ENCODE measurements around the gene KITLG. TPM values are rescaled to one million over a fixed set of nuclear protein-coding genes. Genes with fewer than 3 reads are reported as not detected.

The KITLG gene
- total and polyA plus RNA-seq, 7 experiments from 2014 or later: 0.05 to 0.24 TPM; not detected in 5

- intact Hi-C loops (cut with micrococcal nuclease): no loop called here
- Mint-ChIP-seq H3K27me3 (no peaks in the 10 kb centered on the region), H3K9me3 (peaks cover 0 to 5% (median 0%) of the 10 kb centered on the region in 11 donors), H3K4me3 (no peak overlapping the region), H3K36me3 (no peaks in the 10 kb centered on the region), H3K4me1 (no peaks in the 10 kb centered on the region), H3K27ac (no peak overlapping the region)
- H3K27ac ChIP-seq (ENCODE audit: low read depth, low read length): no peak overlapping the region
- CTCF ChIA-PET: no interaction called here
- no peak for DNase-seq
- no peaks in the 10 kb centered on the region for H3K9me3 ChIP-seq (ENCODE audit: control insufficient read depth in 2 of 3, low read length in 3 of 3)
- POLR2A ChIA-PET: no interaction called here
- ATAC-seq: no peak
- H3K4me3 ChIP-seq (ENCODE audit: low read length): no peak overlapping the region
- no peaks in the 10 kb centered on the region for H3K27me3 ChIP-seq (ENCODE audit: control insufficient read depth in 2 of 2, insufficient read depth in 2 of 2, low read length in 2 of 2)
- H3K36me3 ChIP-seq (ENCODE audit: control insufficient read depth in 2 of 3, insufficient read depth in 3 of 3, low read length in 3 of 3): no peaks in the 10 kb centered on the region
- H3K4me1 ChIP-seq (ENCODE audit: control insufficient read depth in 2 of 2, insufficient read depth in 2 of 2, low read length in 2 of 2): no peaks in the 10 kb centered on the region
Measured at GRCh38 chr12:88522961-88523360, 57.3 kb downstream of the KITLG start.

- ATAC-seq (no peak), DNase-seq (no peak)
- H3K4me1 Mint-ChIP-seq: no peaks in the 10 kb centered on the region
- no peak overlapping the region for H3K27ac Mint-ChIP-seq
- Histone ChIP-seq H3K9me3 (ENCODE audit: control insufficient read depth in 2 of 3, low read length in 3 of 3) (no peaks in the 10 kb centered on the region), H3K36me3 (ENCODE audit: control insufficient read depth in 2 of 3, insufficient read depth in 3 of 3, low read length in 3 of 3) (no peaks in the 10 kb centered on the region), H3K27ac (ENCODE audit: low read depth, low read length) (no peak overlapping the region), H3K4me1 (ENCODE audit: control insufficient read depth in 2 of 2, insufficient read depth in 2 of 2, low read length in 2 of 2) (no peaks in the 10 kb centered on the region), H3K4me3 (ENCODE audit: low read length) (no peak overlapping the region), H3K27me3 (ENCODE audit: control insufficient read depth in 2 of 2, insufficient read depth in 2 of 2, low read length in 2 of 2) (no peaks in the 10 kb centered on the region)
- H3K27me3 Mint-ChIP-seq: no peaks in the 10 kb centered on the region
- intact Hi-C loops (cut with micrococcal nuclease): no loop called here
- H3K9me3 Mint-ChIP-seq: peaks cover 0 to 2% (median 0%) of the 10 kb centered on the region in 11 donors
- no peaks in the 10 kb centered on the region for H3K36me3 Mint-ChIP-seq
- no peak overlapping the region for H3K4me3 Mint-ChIP-seq
- POLR2A ChIA-PET: no interaction called here
- CTCF ChIA-PET: no interaction called here
Measured at GRCh38 chr12:88520436-88520820, 59.8 kb downstream of the KITLG start.

DNA sequence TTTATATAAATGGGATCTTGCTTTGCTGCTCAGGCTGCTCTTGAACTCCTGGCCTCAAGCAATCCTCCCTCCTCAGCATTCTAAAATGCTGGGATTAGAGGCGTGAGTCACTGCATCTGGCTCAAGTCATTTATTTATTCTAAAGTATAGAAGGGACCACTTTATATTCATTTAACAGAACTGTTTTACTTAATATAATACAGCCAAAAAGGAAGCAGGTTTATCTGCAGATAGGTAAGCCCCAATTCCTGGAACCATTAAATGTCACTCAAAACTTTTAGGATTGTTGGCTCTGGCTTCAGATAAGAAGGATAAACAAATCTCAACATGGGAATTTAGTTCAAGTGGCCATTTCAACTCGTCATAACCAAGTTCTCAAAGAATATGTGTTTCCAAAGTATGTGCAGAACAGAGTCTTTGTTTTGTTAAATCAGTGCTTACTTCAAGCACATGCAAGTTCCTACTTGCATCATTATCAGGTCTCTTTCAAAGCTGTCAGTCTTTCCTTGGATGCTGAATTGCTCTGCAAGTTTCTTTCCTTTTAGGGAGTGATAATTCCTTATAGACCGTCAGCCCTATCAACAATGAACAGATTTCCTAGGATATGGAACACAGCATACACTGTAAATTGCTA, 60.4 kb downstream of the KITLG start:
- H3K27me3 ChIP-seq (ENCODE audit: control insufficient read depth in 2 of 2, insufficient read depth in 2 of 2, low read length in 2 of 2): no peaks in the 10 kb centered on the region
- intact Hi-C loops (cut with micrococcal nuclease): no loop called here
- CTCF ChIA-PET: no interaction called here
- no peaks in the 10 kb centered on the region for H3K9me3 ChIP-seq (ENCODE audit: control insufficient read depth in 2 of 3, low read length in 3 of 3)
- Mint-ChIP-seq H3K4me1 (no peaks in the 10 kb centered on the region), H3K27me3 (no peaks in the 10 kb centered on the region), H3K27ac (no peak overlapping the region), H3K9me3 (peaks cover 0 to 2% (median 0%) of the 10 kb centered on the region in 11 donors), H3K36me3 (no peaks in the 10 kb centered on the region), H3K4me3 (no peak overlapping the region)
- no peak overlapping the region for H3K27ac ChIP-seq (ENCODE audit: low read depth, low read length)
- no peak for DNase-seq
- no peaks in the 10 kb centered on the region for H3K36me3 ChIP-seq (ENCODE audit: control insufficient read depth in 2 of 3, insufficient read depth in 3 of 3, low read length in 3 of 3)
- no peak overlapping the region for H3K4me3 ChIP-seq (ENCODE audit: low read length)
- no peak for ATAC-seq
- POLR2A ChIA-PET: no interaction called here
- H3K4me1 ChIP-seq (ENCODE audit: control insufficient read depth in 2 of 2, insufficient read depth in 2 of 2, low read length in 2 of 2): no peaks in the 10 kb centered on the region

- intact Hi-C loops (cut with micrococcal nuclease): no loop called here
- no peak overlapping the region for H3K27ac ChIP-seq (ENCODE audit: low read depth, low read length)
- DNase-seq: no peak
- H3K4me3 ChIP-seq (ENCODE audit: low read length): no peak overlapping the region
- no peaks in the 10 kb centered on the region for H3K4me1 ChIP-seq (ENCODE audit: control insufficient read depth in 2 of 2, insufficient read depth in 2 of 2, low read length in 2 of 2)
- Mint-ChIP-seq H3K27ac (no peak overlapping the region), H3K4me3 (no peak overlapping the region), H3K9me3 (peaks cover 0 to 2% (median 0%) of the 10 kb centered on the region in 11 donors), H3K36me3 (no peaks in the 10 kb centered on the region), H3K4me1 (no peaks in the 10 kb centered on the region), H3K27me3 (no peaks in the 10 kb centered on the region)
- no peaks in the 10 kb centered on the region for H3K9me3 ChIP-seq (ENCODE audit: control insufficient read depth in 2 of 3, low read length in 3 of 3)
- POLR2A ChIA-PET: no interaction called here
- no peaks in the 10 kb centered on the region for H3K27me3 ChIP-seq (ENCODE audit: control insufficient read depth in 2 of 2, insufficient read depth in 2 of 2, low read length in 2 of 2)
- CTCF ChIA-PET: no interaction called here
- no peak for ATAC-seq
- no peaks in the 10 kb centered on the region for H3K36me3 ChIP-seq (ENCODE audit: control insufficient read depth in 2 of 3, insufficient read depth in 3 of 3, low read length in 3 of 3)
Measured at GRCh38 chr12:88518863-88519403, 61.3 kb downstream of the KITLG start.

- no peaks in the 10 kb centered on the region for H3K36me3 ChIP-seq (ENCODE audit: control insufficient read depth in 2 of 3, insufficient read depth in 3 of 3, low read length in 3 of 3)
- CTCF ChIA-PET: no interaction called here
Measured at GRCh38 chr12:88516811-88517210, 63.5 kb downstream of the KITLG start.

GRCh38 chr12:88510843-88511242, 69.4 kb downstream of the KITLG start:
- Mint-ChIP-seq H3K27ac (no peak overlapping the region), H3K4me1 (no peaks in the 10 kb centered on the region), H3K4me3 (no peak overlapping the region), H3K36me3 (no peaks in the 10 kb centered on the region), H3K27me3 (no peaks in the 10 kb centered on the region), H3K9me3 (peaks cover 0 to 1% (median 0%) of the 10 kb centered on the region in 11 donors)
- H3K27me3 ChIP-seq (ENCODE audit: control insufficient read depth in 2 of 2, insufficient read depth in 2 of 2, low read length in 2 of 2): no peaks in the 10 kb centered on the region
- H3K27ac ChIP-seq (ENCODE audit: low read depth, low read length): no peak overlapping the region
- no peaks in the 10 kb centered on the region for H3K36me3 ChIP-seq (ENCODE audit: control insufficient read depth in 2 of 3, insufficient read depth in 3 of 3, low read length in 3 of 3)
- intact Hi-C loops (cut with micrococcal nuclease): no loop called here
- no peak overlapping the region for H3K4me3 ChIP-seq (ENCODE audit: low read length)
- DNase-seq (no peak), ATAC-seq (no peak)
- no peaks in the 10 kb centered on the region for H3K9me3 ChIP-seq (ENCODE audit: control insufficient read depth in 2 of 3, low read length in 3 of 3)
- no peaks in the 10 kb centered on the region for H3K4me1 ChIP-seq (ENCODE audit: control insufficient read depth in 2 of 2, insufficient read depth in 2 of 2, low read length in 2 of 2)
- CTCF ChIA-PET: no interaction called here
- POLR2A ChIA-PET: no interaction called here

More at GRCh38 chr12:88516811-88517210, 63.5 kb downstream of the KITLG start:
- H3K27me3 ChIP-seq (ENCODE audit: control insufficient read depth in 2 of 2, insufficient read depth in 2 of 2, low read length in 2 of 2): no peaks in the 10 kb centered on the region
- no peaks in the 10 kb centered on the region for H3K4me1 ChIP-seq (ENCODE audit: control insufficient read depth in 2 of 2, insufficient read depth in 2 of 2, low read length in 2 of 2)
- intact Hi-C loops (cut with micrococcal nuclease): no loop called here
- no peak overlapping the region for H3K4me3 ChIP-seq (ENCODE audit: low read length)
- POLR2A ChIA-PET: no interaction called here
- ATAC-seq (no peak), DNase-seq (no peak)
- H3K9me3 ChIP-seq (ENCODE audit: control insufficient read depth in 2 of 3, low read length in 3 of 3): no peaks in the 10 kb centered on the region
- Mint-ChIP-seq H3K4me1 (no peaks in the 10 kb centered on the region), H3K4me3 (no peak overlapping the region), H3K27ac (no peak overlapping the region), H3K9me3 (peaks cover 0 to 2% (median 0%) of the 10 kb centered on the region in 11 donors), H3K36me3 (no peaks in the 10 kb centered on the region), H3K27me3 (no peaks in the 10 kb centered on the region)
- H3K27ac ChIP-seq (ENCODE audit: low read depth, low read length): no peak overlapping the region

DNA sequence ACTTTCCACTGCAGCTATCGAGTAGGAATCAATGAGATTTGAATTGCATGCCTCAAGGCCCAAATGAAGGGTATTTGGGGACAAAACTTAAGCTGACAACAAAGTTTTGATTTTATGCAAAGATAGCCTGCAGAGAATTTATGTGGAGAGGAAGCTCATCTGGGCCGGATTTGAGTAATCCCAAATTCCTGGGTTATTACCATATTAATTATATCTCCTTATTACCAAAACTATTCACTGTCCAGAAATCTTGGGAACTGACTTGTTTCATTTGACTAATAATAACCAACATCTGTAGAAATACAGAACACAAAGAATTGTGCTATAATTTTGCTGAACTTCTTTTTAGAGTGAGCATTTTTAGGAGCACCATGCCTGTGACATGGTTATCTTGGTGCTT, 70.4 kb downstream of the KITLG start:
- H3K27me3 ChIP-seq (ENCODE audit: control insufficient read depth in 2 of 2, insufficient read depth in 2 of 2, low read length in 2 of 2): no peaks in the 10 kb centered on the region

More for the DNA sequence above, 70.4 kb downstream of the KITLG start:
- Histone ChIP-seq H3K4me1 (ENCODE audit: control insufficient read depth in 2 of 2, insufficient read depth in 2 of 2, low read length in 2 of 2) (no peaks in the 10 kb centered on the region), H3K36me3 (ENCODE audit: control insufficient read depth in 2 of 3, insufficient read depth in 3 of 3, low read length in 3 of 3) (no peaks in the 10 kb centered on the region), H3K9me3 (ENCODE audit: control insufficient read depth in 2 of 3, low read length in 3 of 3) (no peaks in the 10 kb centered on the region), H3K4me3 (ENCODE audit: low read length) (no peak overlapping the region), H3K27ac (ENCODE audit: low read depth, low read length) (no peak overlapping the region)
- ChIA-PET CTCF (no interaction called here), POLR2A (no interaction called here)
- H3K27ac Mint-ChIP-seq: no peak overlapping the region
- peaks cover 0 to 1% (median 0%) of the 10 kb centered on the region in 11 donors for H3K9me3 Mint-ChIP-seq
- no peaks in the 10 kb centered on the region for H3K27me3 Mint-ChIP-seq
- no peaks in the 10 kb centered on the region for H3K4me1 Mint-ChIP-seq
- DNase-seq (no peak), ATAC-seq (no peak)
- intact Hi-C loops (cut with micrococcal nuclease): no loop called here
- H3K4me3 Mint-ChIP-seq: no peak overlapping the region
- no peaks in the 10 kb centered on the region for H3K36me3 Mint-ChIP-seq
